ENCODE data around the gene TUBD1.
"Not testable (repeated sequence)": the region's sequence is repeated elsewhere in the genome, so short reads cannot be mapped to it uniquely, and the experiment has no call there.

TUBD1 gene

DNA sequence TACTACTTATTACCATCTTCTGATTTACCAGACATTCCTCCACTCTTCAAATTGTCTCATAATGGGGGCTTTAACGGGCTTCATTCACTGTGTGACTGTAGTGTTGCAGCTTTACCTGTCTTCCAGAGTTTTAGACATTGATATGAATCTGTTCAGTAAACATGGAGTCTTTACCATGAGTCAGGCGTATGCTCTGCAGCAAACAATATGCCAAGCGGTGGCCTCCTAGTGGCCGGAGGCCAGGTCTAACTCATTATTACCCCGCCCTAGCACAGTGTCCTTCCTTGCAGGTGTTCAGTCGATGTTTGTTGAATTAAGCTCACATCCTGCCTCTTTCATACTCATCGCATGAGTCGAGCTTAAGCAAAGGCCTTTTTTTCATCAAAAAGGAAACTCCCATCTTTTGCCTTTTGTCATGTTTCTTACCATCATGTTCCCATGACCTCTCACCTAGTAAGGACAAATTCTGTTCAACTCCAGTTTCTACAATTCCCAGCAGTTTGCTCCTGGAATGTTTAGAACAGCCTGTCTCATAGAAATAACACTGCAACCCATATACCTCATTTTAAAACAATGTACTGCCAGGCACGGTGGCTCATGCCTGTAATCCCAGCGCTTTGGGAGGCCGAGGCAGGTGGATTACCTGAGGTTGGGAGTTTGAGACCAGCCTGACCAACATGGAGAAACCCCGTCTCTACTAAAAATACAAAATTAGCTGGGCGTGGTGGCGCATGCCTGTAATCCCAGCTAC lies 39.4 kb downstream of the TUBD1 start:
- H3K4me2 ChIP-seq (ENCODE audit: low read length) = peak overlapping the region; percentile 53
- no peaks in the 10 kb centered on the region for H4K20me1 ChIP-seq (ENCODE audit: insufficient read depth, low read length)
- peaks cover 37% of the 10 kb centered on the region for H3K4me1 ChIP-seq (ENCODE audit: low read length)
- no peaks in the 10 kb centered on the region for H3K79me2 ChIP-seq (ENCODE audit: low read length)
- H3K27ac ChIP-seq (ENCODE audit: low read length) = peak overlapping the region; percentile 44
- peak overlapping the region; percentile 24; the same call in 1 of the 2 replicates for H3K9ac ChIP-seq (ENCODE audit: low read length)
- no peak for TF ChIP-seq EZH2phosphoT487 (IDR thresholded peaks at IDR 0.05; ENCODE audit: low read depth)
- TF ChIP-seq, protein P1, sequence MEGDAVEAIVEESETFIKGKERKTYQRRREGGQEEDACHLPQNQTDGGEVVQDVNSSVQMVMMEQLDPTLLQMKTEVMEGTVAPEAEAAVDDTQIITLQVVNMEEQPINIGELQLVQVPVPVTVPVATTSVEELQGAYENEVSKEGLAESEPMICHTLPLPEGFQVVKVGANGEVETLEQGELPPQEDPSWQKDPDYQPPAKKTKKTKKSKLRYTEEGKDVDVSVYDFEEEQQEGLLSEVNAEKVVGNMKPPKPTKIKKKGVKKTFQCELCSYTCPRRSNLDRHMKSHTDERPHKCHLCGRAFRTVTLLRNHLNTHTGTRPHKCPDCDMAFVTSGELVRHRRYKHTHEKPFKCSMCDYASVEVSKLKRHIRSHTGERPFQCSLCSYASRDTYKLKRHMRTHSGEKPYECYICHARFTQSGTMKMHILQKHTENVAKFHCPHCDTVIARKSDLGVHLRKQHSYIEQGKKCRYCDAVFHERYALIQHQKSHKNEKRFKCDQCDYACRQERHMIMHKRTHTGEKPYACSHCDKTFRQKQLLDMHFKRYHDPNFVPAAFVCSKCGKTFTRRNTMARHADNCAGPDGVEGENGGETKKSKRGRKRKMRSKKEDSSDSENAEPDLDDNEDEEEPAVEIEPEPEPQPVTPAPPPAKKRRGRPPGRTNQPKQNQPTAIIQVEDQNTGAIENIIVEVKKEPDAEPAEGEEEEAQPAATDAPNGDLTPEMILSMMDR (IDR thresholded peaks at IDR 0.05; ENCODE audit: low read depth, low read length) = peak; percentile 72
- no peaks in the 10 kb centered on the region for H3K36me3 ChIP-seq (replicated peaks; ENCODE audit: low read depth, low read length)
- H3K4me3 ChIP-seq (ENCODE audit: low read length) = peak overlapping the region; percentile 55
- H2AFZ ChIP-seq (ENCODE audit: low read depth, low read length) = peak overlapping the region; percentile 83; the same call in 1 of the 2 replicates
- H3K27me3 ChIP-seq (ENCODE audit: low read depth, low read length) = no peaks in the 10 kb centered on the region
- H3K9me3 ChIP-seq (ENCODE audit: insufficient read depth, low read length) = no peaks in the 10 kb centered on the region

DNA sequence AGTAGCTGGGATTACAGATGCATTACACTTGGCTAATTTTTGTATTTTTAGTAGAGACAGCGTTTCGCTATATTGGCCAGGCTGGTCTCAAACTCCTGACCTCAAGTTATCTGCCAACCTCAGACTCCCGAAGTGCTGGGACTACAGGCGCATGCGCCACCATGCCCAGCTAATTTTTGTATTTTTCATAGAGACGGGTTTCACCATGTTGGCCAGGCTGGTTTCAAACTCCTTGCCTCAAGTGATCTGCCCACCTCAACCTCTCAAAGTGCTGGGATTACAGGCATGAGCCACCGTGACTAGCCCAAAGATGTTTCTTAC lies 39.9 kb downstream of the TUBD1 start:
- Histone ChIP-seq H3K4me3 (ENCODE audit: low read length) (peak overlapping the region; percentile 55), H3K4me1 (ENCODE audit: low read length) (peaks cover 42% of the 10 kb centered on the region), H3K27ac (ENCODE audit: low read length) (peak overlapping the region; percentile 44), H2AFZ (ENCODE audit: low read depth, low read length) (peak overlapping the region; percentile 83; the same call in 1 of the 2 replicates), H3K4me2 (ENCODE audit: low read length) (peak overlapping the region; percentile 53), H3K9ac (ENCODE audit: low read length) (peak overlapping the region; percentile 24; the same call in 1 of the 2 replicates)
- H3K9me3 ChIP-seq (ENCODE audit: insufficient read depth, low read length); H3K27me3 ChIP-seq (ENCODE audit: low read depth, low read length); H4K20me1 ChIP-seq (ENCODE audit: insufficient read depth, low read length); H3K79me2 ChIP-seq (ENCODE audit: low read length); H3K36me3 ChIP-seq (replicated peaks; ENCODE audit: low read depth, low read length): not testable (repeated sequence)

DNA sequence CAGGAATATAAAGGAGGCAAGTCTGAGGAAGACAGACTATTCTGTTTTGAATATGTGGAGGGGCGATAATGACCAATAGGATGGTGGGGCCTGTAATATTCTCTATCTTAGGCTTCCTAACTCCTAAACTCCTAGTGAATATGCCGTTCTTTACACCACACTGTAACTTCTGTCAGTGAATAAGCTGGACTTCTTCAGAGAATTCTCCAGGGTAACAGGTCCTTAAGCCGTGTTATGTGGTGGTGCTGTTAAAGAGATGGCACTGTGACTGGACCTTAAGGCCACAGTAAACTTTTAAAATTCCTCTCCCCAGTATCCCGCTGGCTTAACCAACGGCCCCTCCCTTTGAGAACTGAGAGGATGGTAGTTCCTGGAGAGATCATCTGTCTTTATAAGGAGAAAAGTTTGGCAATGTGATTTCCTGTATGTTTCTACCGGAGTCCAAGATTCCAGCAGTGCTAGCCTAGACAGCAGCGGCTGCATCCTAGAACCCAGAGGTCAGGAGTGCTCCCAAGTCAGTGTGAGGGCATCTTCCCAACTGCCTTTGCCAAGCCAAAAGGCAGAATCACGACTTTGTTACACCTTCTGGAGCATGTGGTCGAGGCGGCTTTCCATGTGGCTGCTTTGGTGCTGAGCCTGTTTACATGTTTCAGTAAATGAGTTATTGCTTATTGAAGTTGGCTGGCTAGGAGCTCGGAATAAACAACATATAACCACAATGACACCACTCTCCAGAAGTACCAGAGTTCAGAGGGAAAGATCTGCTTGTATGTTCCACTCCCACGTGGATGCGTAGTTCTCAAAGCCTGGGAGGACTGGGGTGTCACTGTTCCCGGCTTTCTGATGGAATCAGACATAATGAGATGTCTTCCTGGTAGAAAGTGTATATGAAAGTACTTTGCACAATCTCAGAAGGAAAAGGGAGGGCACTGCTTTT lies 41.0 kb downstream of the TUBD1 start:
- Histone ChIP-seq H3K9ac (ENCODE audit: low read length) (no peak overlapping the region), H3K4me3 (ENCODE audit: low read length) (no peak overlapping the region), H4K20me1 (ENCODE audit: insufficient read depth, low read length) (no peaks in the 10 kb centered on the region), H3K36me3 (replicated peaks; ENCODE audit: low read depth, low read length) (no peaks in the 10 kb centered on the region), H3K4me1 (ENCODE audit: low read length) (peaks cover 53% of the 10 kb centered on the region), H3K27ac (ENCODE audit: low read length) (no peak overlapping the region), H3K27me3 (ENCODE audit: low read depth, low read length) (no peaks in the 10 kb centered on the region), H2AFZ (ENCODE audit: low read depth, low read length) (no peak overlapping the region), H3K79me2 (ENCODE audit: low read length) (no peaks in the 10 kb centered on the region), H3K4me2 (ENCODE audit: low read length) (no peak overlapping the region), H3K9me3 (ENCODE audit: insufficient read depth, low read length) (no peaks in the 10 kb centered on the region)
- TF ChIP-seq, protein P1 (IDR thresholded peaks at IDR 0.05; ENCODE audit: low read depth, low read length) = no peak
- no peak for TF ChIP-seq EZH2phosphoT487 (IDR thresholded peaks at IDR 0.05; ENCODE audit: low read depth)

DNA sequence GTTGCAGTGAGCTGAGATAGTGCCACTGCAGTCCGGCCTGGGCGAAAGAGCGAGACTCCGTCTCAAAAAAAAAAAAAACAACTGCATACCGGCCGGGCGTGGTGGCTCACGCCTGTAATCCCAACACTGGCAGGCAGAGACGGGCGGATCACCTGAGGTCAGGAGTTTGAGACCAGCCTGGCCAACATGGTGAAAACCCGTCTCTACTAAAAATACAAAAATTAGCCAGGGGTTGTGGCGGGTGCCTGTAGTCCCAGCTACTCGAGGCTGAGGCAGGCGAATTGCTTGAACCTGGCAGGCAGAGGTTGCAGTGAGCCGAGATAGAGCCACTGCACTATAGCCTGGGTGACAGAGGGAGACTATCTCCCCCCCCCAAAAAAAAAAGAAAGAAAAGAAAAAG lies 42.4 kb downstream of the TUBD1 start:
- H3K79me2 ChIP-seq (ENCODE audit: low read length); H3K36me3 ChIP-seq (replicated peaks; ENCODE audit: low read depth, low read length); H4K20me1 ChIP-seq (ENCODE audit: insufficient read depth, low read length); H3K27me3 ChIP-seq (ENCODE audit: low read depth, low read length); H2AFZ ChIP-seq (ENCODE audit: low read depth, low read length); H3K4me3 ChIP-seq (ENCODE audit: low read length); H3K9me3 ChIP-seq (ENCODE audit: insufficient read depth, low read length): not testable (repeated sequence)
- Histone ChIP-seq H3K9ac (ENCODE audit: low read length) (peak overlapping the region; percentile 48; the same call in 1 of the 2 replicates), H3K4me1 (ENCODE audit: low read length) (peaks cover 66% of the 10 kb centered on the region), H3K27ac (ENCODE audit: low read length) (peak overlapping the region; percentile 99; the same call in 1 of the 2 replicates), H3K4me2 (ENCODE audit: low read length) (peak overlapping the region; percentile 67)
